ENCODE results near the gene ACAA1. TPM values are rescaled to one million over a fixed set of nuclear protein-coding genes. Genes with fewer than 3 reads are reported as not detected.

The ACAA1 gene
- total and polyA plus RNA-seq, 2 experiments from 2014 or later, result 141 to 250 TPM

DNA sequence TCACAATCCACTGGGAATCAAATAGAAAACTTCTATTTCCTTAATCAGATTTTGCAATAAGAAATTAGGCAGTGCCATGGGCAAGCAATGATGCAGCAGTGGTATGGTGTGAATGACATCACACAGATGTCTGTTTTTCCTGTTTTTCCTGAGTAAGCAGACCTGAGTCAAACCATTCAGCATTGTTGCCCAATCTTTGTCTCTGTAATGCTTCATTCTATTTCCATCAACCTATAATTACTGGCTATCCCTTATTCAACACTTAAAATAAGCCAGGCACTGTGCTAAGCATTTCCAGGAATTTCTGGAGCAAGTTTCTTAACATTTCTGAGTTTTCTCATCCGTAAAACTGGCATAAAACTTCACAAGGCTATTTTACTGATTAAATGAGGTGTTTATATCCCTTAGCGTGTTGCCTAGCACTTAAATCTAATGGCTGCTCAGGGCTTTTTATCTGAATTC lies 17.1 kb upstream of the ACAA1 start:
- DNase-seq (ENCODE audit: low spot score), result peak; percentile 67
- TF ChIP-seq CTCF (IDR thresholded peaks at IDR 0.05; ENCODE audit: poor library complexity), result no peak
- no peak for TF ChIP-seq EZH2 (IDR thresholded peaks at IDR 0.05; ENCODE audit: borderline replicate concordance)
- no peak for TF ChIP-seq EZH2phosphoT487 (IDR thresholded peaks at IDR 0.05; ENCODE audit: low read depth, severe bottlenecking, unreplicated experiment)
- Histone ChIP-seq H3K4me2 (no peak overlapping the region), H3K27me3 (no peaks in the 10 kb centered on the region), H2AFZ (no peak overlapping the region), H3K4me1 (ENCODE audit: insufficient read depth) (no peaks in the 10 kb centered on the region), H3K4me3 (no peak overlapping the region), H3K36me3 (replicated peaks; ENCODE audit: insufficient read depth, low read depth) (no peaks in the 10 kb centered on the region), H3K9me3 (ENCODE audit: low read depth) (no peaks in the 10 kb centered on the region), H3K9me2 (replicated peaks; ENCODE audit: insufficient read depth) (no peaks in the 10 kb centered on the region), H3K27ac (peak overlapping the region; percentile 59), H4K20me1 (ENCODE audit: insufficient read depth, poor library complexity, severe bottlenecking) (no peaks in the 10 kb centered on the region), H3K79me2 (no peaks in the 10 kb centered on the region)
- WGBS (ENCODE audit: low lambda C conversion rate, missing lambda C conversion rate), result 47% methylated on average over 2 of the region's 2 CpGs

DNA sequence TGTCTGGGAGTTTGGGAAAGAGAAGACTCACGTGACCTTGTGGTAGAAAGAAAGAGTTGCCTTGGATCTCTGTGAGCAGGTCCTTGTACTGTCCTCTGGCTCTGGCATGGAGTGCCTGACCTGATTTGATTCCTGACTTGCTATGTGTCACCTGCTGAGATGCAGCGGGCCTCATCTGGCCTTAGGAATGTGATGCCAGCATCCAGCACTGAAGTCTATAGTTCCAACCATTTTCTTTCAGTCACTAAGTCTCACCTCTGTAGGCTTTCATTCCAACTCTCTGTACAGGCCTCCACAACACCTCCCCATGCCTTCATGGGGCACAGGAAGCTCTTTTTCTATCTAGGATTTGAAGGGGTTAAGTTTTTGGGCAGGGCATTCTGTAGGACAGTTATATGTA lies 16.3 kb upstream of the ACAA1 start:
- no peak for TF ChIP-seq EZH2phosphoT487 (IDR thresholded peaks at IDR 0.05; ENCODE audit: low read depth, severe bottlenecking, unreplicated experiment)
- TF ChIP-seq EZH2 (IDR thresholded peaks at IDR 0.05; ENCODE audit: borderline replicate concordance), result no peak
- no peak for TF ChIP-seq CTCF (IDR thresholded peaks at IDR 0.05; ENCODE audit: poor library complexity)
- H3K4me2 ChIP-seq, result no peak overlapping the region
- no peaks in the 10 kb centered on the region for H3K9me2 ChIP-seq (replicated peaks; ENCODE audit: insufficient read depth)
- peak overlapping the region; percentile 48 for H3K27ac ChIP-seq
- H3K9me3 ChIP-seq (ENCODE audit: low read depth), result no peaks in the 10 kb centered on the region
- no peak overlapping the region for H2AFZ ChIP-seq
- no peaks in the 10 kb centered on the region for H3K36me3 ChIP-seq (replicated peaks; ENCODE audit: insufficient read depth, low read depth)
- WGBS (ENCODE audit: low lambda C conversion rate, missing lambda C conversion rate), result 100% methylated on average over 2 of the region's 2 CpGs
- no peaks in the 10 kb centered on the region for H3K4me1 ChIP-seq (ENCODE audit: insufficient read depth)
- H4K20me1 ChIP-seq (ENCODE audit: insufficient read depth, poor library complexity, severe bottlenecking), result no peaks in the 10 kb centered on the region
- no peaks in the 10 kb centered on the region for H3K79me2 ChIP-seq
- H3K27me3 ChIP-seq, result no peaks in the 10 kb centered on the region
- DNase-seq (ENCODE audit: low spot score), result no peak
- H3K4me3 ChIP-seq, result no peak overlapping the region

- H3K4me1 ChIP-seq (ENCODE audit: insufficient read depth), result no peaks in the 10 kb centered on the region
- no peaks in the 10 kb centered on the region for H3K9me3 ChIP-seq (ENCODE audit: low read depth)
- no peak overlapping the region for H3K27ac ChIP-seq
- WGBS (ENCODE audit: low lambda C conversion rate, missing lambda C conversion rate), result 94% methylated on average over 2 of the region's 2 CpGs
- H3K4me2 ChIP-seq, result no peak overlapping the region
- DNase-seq (ENCODE audit: low spot score), result no peak
- no peak overlapping the region for H2AFZ ChIP-seq
- H3K79me2 ChIP-seq, result no peaks in the 10 kb centered on the region
- no peak overlapping the region for H3K4me3 ChIP-seq
- H3K27me3 ChIP-seq, result no peaks in the 10 kb centered on the region
- H3K9me2 ChIP-seq (replicated peaks; ENCODE audit: insufficient read depth), result no peaks in the 10 kb centered on the region
- TF ChIP-seq EZH2phosphoT487 (IDR thresholded peaks at IDR 0.05; ENCODE audit: low read depth, severe bottlenecking, unreplicated experiment) (no peak), CTCF (IDR thresholded peaks at IDR 0.05; ENCODE audit: poor library complexity) (no peak), EZH2 (IDR thresholded peaks at IDR 0.05; ENCODE audit: borderline replicate concordance) (no peak)
- H3K36me3 ChIP-seq (replicated peaks; ENCODE audit: insufficient read depth, low read depth), result no peaks in the 10 kb centered on the region
- no peaks in the 10 kb centered on the region for H4K20me1 ChIP-seq (ENCODE audit: insufficient read depth, poor library complexity, severe bottlenecking)
These were observed 15.7 kb upstream of the ACAA1 start for GRCh38 chr3:38152609-38153008.
